Transverse colon (tissue), 4 donors: Measurements from ENCODE around the gene TRMT112. TPM values are rescaled to one million over a fixed set of nuclear protein-coding genes. Genes with fewer than 3 reads are reported as not detected.
A peak's percentile ranks its signal among the peaks of the same experiment; 100 is the strongest.

ENCODE experiments used
- DNase-seq: peaks from one replicate; pipeline ENCODE4 v3.0.0-alpha.2; 2019
- H3K27ac ChIP-seq, 4 donors: fragments of 200-600 bp; sonication (generic); 2 replicates each; pipeline ENCODE4 v1.5.1; 2016 to 2018; ENCODE audit warnings: inconsistent platforms in 4 of 4
- H3K27me3 ChIP-seq: fragments of 200-600 bp; sonication (generic); 2 replicates; pipeline ENCODE4 v1.5.1; 2017; ENCODE audit warnings: inconsistent platforms
- H3K36me3 ChIP-seq, 4 donors: fragments of 200-600 bp; sonication (generic); 2 replicates each; pipeline ENCODE4 v1.5.1; 2017 to 2019; ENCODE audit warnings: inconsistent platforms in 4 of 4
- H3K4me1 ChIP-seq, 4 donors: fragments of 200-600 bp; sonication (generic); 2 replicates each; pipeline ENCODE4 v1.5.1; 2017 to 2020; ENCODE audit warnings: inconsistent platforms in 4 of 4
- H3K4me3 ChIP-seq, 4 donors: fragments of 200-600 bp; sonication (generic); 1 replicate in 1 of 4; 2 replicates in 3 of 4; pipeline versions ENCODE4 v1.5.1 to v1.6.1; 2017 to 2019; ENCODE audit warnings: inconsistent platforms in 4 of 4
- H3K9me3 ChIP-seq, 2 donors: fragments of 200-600 bp; sonication (generic); 2 replicates each; pipeline ENCODE4 v1.5.1; 2017 to 2019; ENCODE audit warnings: inconsistent platforms in 2 of 2
- CTCF ChIP-seq, 5 experiments: fragments of 200-600 bp in 3 of 5; fragments of 450-650 bp in 2 of 5; sonication (generic) in 3 of 5; IDR thresholded peaks; 1 replicate in 2 of 5; 2 replicates in 3 of 5; pipeline ENCODE4 v1.5.1; 2016 to 2017; ENCODE audit warnings: antibody characterized with exemption in 5 of 5, inconsistent platforms in 3 of 5, mild to moderate bottlenecking in 2 of 5, moderate library complexity in 1 of 5
- EP300 ChIP-seq: sonication (generic); formaldehyde crosslinking; IDR thresholded peaks from one replicate; pipeline ENCODE4 v1.6.1; 2017; ENCODE audit warnings: antibody characterized with exemption, low read depth
- POLR2A ChIP-seq: fragments of 450-650 bp; IDR thresholded peaks from one replicate; pipeline ENCODE4 v1.6.1; 2016; ENCODE audit warnings: antibody characterized with exemption, mild to moderate bottlenecking, moderate library complexity
- POLR2AphosphoS5 ChIP-seq, 3 donors: sonication (generic); formaldehyde crosslinking; IDR thresholded peaks; one replicate each; pipeline ENCODE4 v1.6.1; 2016; ENCODE audit warnings: antibody characterized with exemption in 3 of 3
- WGBS, 2 donors: methylation state at CpG; one replicate each; pipeline ENCODE4 v1.1.5; 2018; ENCODE audit warnings: low coverage in 1 of 2; 5-methylcytosine and 5-hydroxymethylcytosine counted together
- in situ Hi-C, 4 donors: fragments of 200-750 bp; cut with MboI; loops; one replicate each; pipeline versions ENCODE4 v1.15.0 to v1.15.1; 2017; ENCODE audit warnings: low sequenced_read_pairs in 3 of 4, low pct_ligation_motif_present in 1 of 4, low pct_unique_long_range_greater_than_20kb in 1 of 4
- intact Hi-C: fragments of 100-400 bp; cut with DNase I; formaldehyde crosslinking; loops from one replicate; pipeline ENCODE4 v1.15.1; 2023; ENCODE audit warnings: low total_unique reads
- total RNA-seq, 4 donors: library from RNA; depleted of rRNA; stranded (reverse); fragments of >200 nt; gene quantifications; one replicate each; pipeline ENCODE4 v1.1.0, GENCODE V29; 2016

Gene TRMT112
- total RNA-seq, 4 donors from 2014 or later, result 59.1 to 99.9 (median 82.7) TPM

- H3K9me3 ChIP-seq, result no peaks in the 10 kb centered on the region
- 18% methylated on average over 6 of the region's 9 CpGs; no CpG with 5 or more reads in 1 of the 2 donors for WGBS, 2 donors
- H3K27ac ChIP-seq, result peak overlapping the region; percentile 90 to 99 (median 98)
- DNase-seq, result no peak
- no peaks in the 10 kb centered on the region for H3K36me3 ChIP-seq
- in situ Hi-C loops (no loop called here), intact Hi-C loops (no loop called here)
- TF ChIP-seq POLR2AphosphoS5 (IDR thresholded peaks at IDR 0.05) (no peak), POLR2A (no peak), CTCF (IDR thresholded peaks at IDR 0.05) (no peak), EP300 (no peak)
- H3K4me1 ChIP-seq, result peaks cover 4 to 29% (median 25%) of the 10 kb centered on the region in 4 donors
- peak overlapping the region; percentile 56 to 92 (median 73) for H3K4me3 ChIP-seq
- peaks cover 6% of the 10 kb centered on the region for H3K27me3 ChIP-seq
These were observed 10.8 kb downstream of the TRMT112 start for GRCh38 chr11:64306563-64306875.

- 1 to 3% methylated on average over 11 to 18 of the region's 71 CpGs for WGBS, 2 donors
These were observed 11.4 kb downstream of the TRMT112 start for GRCh38 chr11:64305691-64306562.

GRCh38 chr11:64305075-64305690 lies 12.2 kb downstream of the TRMT112 start, which contains the start of gene ESRRA:
Gene ESRRA (plus strand): TSS chr11:64305524. CDS start chr11:64307180, 1,656 bp downstream.
- 0% methylated on average over 17 of the region's 81 CpGs; no CpG with 5 or more reads in 1 of the 2 donors for WGBS, 2 donors
- H3K27ac ChIP-seq, result peak within 1 kb of the TSS; percentile 90 to 99 (median 98)
- peaks cover 11 to 38% (median 33%) of the 10 kb centered on the region in 4 donors for H3K4me1 ChIP-seq
- H3K9me3 ChIP-seq, result no peaks in the 10 kb centered on the region
- intact Hi-C loops, result no loop called here
- TF ChIP-seq POLR2A (peak; percentile 33), CTCF (IDR thresholded peaks at IDR 0.05) (no peak), EP300 (no peak), POLR2AphosphoS5 (IDR thresholded peaks at IDR 0.05) (peak; percentile 66 to 94 (median 82))
- DNase-seq, result peak; percentile 100
- H3K27me3 ChIP-seq, result peaks cover 15% of the 10 kb centered on the region
- H3K4me3 ChIP-seq, result peak within 1 kb of the TSS; percentile 56 to 92 (median 73)
- no peaks in the 10 kb centered on the region for H3K36me3 ChIP-seq
- in situ Hi-C loops, result no loop called here

More at GRCh38 chr11:64305691-64306562, 11.4 kb downstream of the TRMT112 start:
- peak; percentile 17 to 56 (median 25) for TF ChIP-seq POLR2AphosphoS5 (IDR thresholded peaks at IDR 0.05)
- peak; percentile 74 for TF ChIP-seq POLR2A
- TF ChIP-seq CTCF (IDR thresholded peaks at IDR 0.05), result peak in 2 of 5 experiments; percentile 10 to 15
- TF ChIP-seq EP300, result no peak
- Histone ChIP-seq H3K9me3 (no peaks in the 10 kb centered on the region), H3K27ac (peak overlapping the region; percentile 90 to 99 (median 98)), H3K27me3 (peaks cover 7% of the 10 kb centered on the region), H3K4me3 (peak overlapping the region; percentile 56 to 92 (median 73)), H3K4me1 (peaks cover 4 to 31% (median 26%) of the 10 kb centered on the region in 4 donors), H3K36me3 (no peaks in the 10 kb centered on the region)
- in situ Hi-C loops (no loop called here), intact Hi-C loops (no loop called here)
- DNase-seq, result peak; percentile 89
